ENCODE results near the gene MICU1. TPM values are rescaled to one million over a fixed set of nuclear protein-coding genes. Genes with fewer than 3 reads are reported as not detected.

Gene MICU1
- polyA plus RNA-seq, 1 experiment: 61.7 TPM

GRCh38 chr10:72513910-72514309 is 112.0 kb downstream of the MICU1 start:
- TF ChIP-seq CTCF (IDR thresholded peaks at IDR 0.05; ENCODE audit: low read depth, low read length): no peak
- no peak for DNase-seq (ENCODE audit: low read depth, low spot score)
- no peak overlapping the region for H3K4me3 ChIP-seq (ENCODE audit: low read depth, low read length)
- no peak overlapping the region for H3K27ac ChIP-seq (ENCODE audit: low read depth, low read length)
- ChIA-PET CTCF (no interaction called here), POLR2A (no interaction called here)
- H3K9me3 ChIP-seq (ENCODE audit: control insufficient read depth, insufficient read depth, low read length): no peaks in the 10 kb centered on the region
- no peaks in the 10 kb centered on the region for H3K27me3 ChIP-seq (ENCODE audit: control insufficient read depth, insufficient read depth, low read length)

GRCh38 chr10:72511459-72511858 is 114.4 kb downstream of the MICU1 start:
- Histone ChIP-seq H3K4me3 (ENCODE audit: low read depth, low read length) (no peak overlapping the region), H3K27me3 (ENCODE audit: control insufficient read depth, insufficient read depth, low read length) (no peaks in the 10 kb centered on the region), H3K9me3 (ENCODE audit: control insufficient read depth, insufficient read depth, low read length) (no peaks in the 10 kb centered on the region), H3K27ac (ENCODE audit: low read depth, low read length) (no peak overlapping the region)
- ChIA-PET POLR2A (no interaction called here), CTCF (no interaction called here)
- no peak for TF ChIP-seq CTCF (IDR thresholded peaks at IDR 0.05; ENCODE audit: low read depth, low read length)
- no peak for DNase-seq (ENCODE audit: low read depth, low spot score)

DNA sequence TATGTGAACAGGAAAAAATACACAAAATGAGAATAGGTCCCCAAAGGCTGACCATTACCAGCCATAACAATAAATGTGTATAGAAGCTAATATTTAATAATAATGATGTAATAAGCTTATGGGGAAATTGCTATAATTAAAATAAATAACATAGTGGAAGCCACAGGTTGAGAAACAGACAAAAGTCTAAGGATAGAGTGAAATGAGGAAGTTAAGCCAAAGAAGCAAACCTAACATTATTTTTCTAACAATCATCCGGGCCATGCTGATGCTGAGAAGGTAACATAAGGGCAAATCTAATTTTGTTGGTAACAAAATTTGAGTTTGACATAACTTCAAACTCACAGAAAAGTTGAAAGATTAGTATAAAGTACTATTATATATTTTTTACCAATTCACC is 115.9 kb downstream of the MICU1 start:
- no peak for DNase-seq (ENCODE audit: low read depth, low spot score)
- ChIA-PET CTCF (no interaction called here), POLR2A (no interaction called here)
- no peak for TF ChIP-seq CTCF (IDR thresholded peaks at IDR 0.05; ENCODE audit: low read depth, low read length)
- no peaks in the 10 kb centered on the region for H3K27me3 ChIP-seq (ENCODE audit: control insufficient read depth, insufficient read depth, low read length)
- no peaks in the 10 kb centered on the region for H3K9me3 ChIP-seq (ENCODE audit: control insufficient read depth, insufficient read depth, low read length)
- no peak overlapping the region for H3K4me3 ChIP-seq (ENCODE audit: low read depth, low read length)
- H3K27ac ChIP-seq (ENCODE audit: low read depth, low read length): no peak overlapping the region

GRCh38 chr10:72509206-72509799 is 116.6 kb downstream of the MICU1 start:
- Histone ChIP-seq H3K4me3 (ENCODE audit: low read depth, low read length) (no peak overlapping the region), H3K27me3 (ENCODE audit: control insufficient read depth, insufficient read depth, low read length) (no peaks in the 10 kb centered on the region), H3K27ac (ENCODE audit: low read depth, low read length) (no peak overlapping the region), H3K9me3 (ENCODE audit: control insufficient read depth, insufficient read depth, low read length) (no peaks in the 10 kb centered on the region)
- POLR2A ChIA-PET: no interaction called here
- no peak for DNase-seq (ENCODE audit: low read depth, low spot score)
- CTCF ChIA-PET: no interaction called here
- TF ChIP-seq CTCF (IDR thresholded peaks at IDR 0.05; ENCODE audit: low read depth, low read length): no peak

DNA sequence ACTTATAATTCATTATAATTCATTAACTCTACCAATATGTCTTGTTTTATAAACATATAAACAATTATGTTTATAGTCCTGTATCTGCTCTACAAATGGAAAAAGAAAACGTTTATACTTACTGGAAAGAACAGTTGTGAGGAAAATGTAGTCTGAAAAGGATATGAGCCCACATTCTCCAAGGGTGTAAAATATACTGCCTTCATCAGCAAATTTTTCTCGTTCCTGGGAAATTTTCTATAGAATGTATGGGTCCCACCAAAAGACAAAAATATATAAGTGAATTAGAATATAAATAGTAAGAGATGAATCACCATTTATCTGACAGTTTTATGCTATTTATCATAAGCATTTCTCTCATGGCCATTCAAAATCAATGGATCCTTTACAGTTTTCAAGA is 117.8 kb downstream of the MICU1 start:
- CTCF ChIA-PET: no interaction called here
- POLR2A ChIA-PET: no interaction called here
- no peak overlapping the region for H3K4me3 ChIP-seq (ENCODE audit: low read depth, low read length)
- TF ChIP-seq CTCF (IDR thresholded peaks at IDR 0.05; ENCODE audit: low read depth, low read length): no peak
- H3K27ac ChIP-seq (ENCODE audit: low read depth, low read length): no peak overlapping the region
- no peak for DNase-seq (ENCODE audit: low read depth, low spot score)
- H3K9me3 ChIP-seq (ENCODE audit: control insufficient read depth, insufficient read depth, low read length): no peaks in the 10 kb centered on the region
- H3K27me3 ChIP-seq (ENCODE audit: control insufficient read depth, insufficient read depth, low read length): no peaks in the 10 kb centered on the region
